ENCODE data around the gene DOCK3.

The DOCK3 gene

GRCh38 chr3:51353691-51354090 is 679.0 kb downstream of the DOCK3 start:
- no peak for DNase-seq (ENCODE audit: low read depth)
- H3K4me3 ChIP-seq (ENCODE audit: low read depth, low read length) = no peak overlapping the region
- no peak for TF ChIP-seq CTCF (IDR thresholded peaks at IDR 0.05; ENCODE audit: insufficient read depth, low read depth, low read length, missing control alignments)

DNA sequence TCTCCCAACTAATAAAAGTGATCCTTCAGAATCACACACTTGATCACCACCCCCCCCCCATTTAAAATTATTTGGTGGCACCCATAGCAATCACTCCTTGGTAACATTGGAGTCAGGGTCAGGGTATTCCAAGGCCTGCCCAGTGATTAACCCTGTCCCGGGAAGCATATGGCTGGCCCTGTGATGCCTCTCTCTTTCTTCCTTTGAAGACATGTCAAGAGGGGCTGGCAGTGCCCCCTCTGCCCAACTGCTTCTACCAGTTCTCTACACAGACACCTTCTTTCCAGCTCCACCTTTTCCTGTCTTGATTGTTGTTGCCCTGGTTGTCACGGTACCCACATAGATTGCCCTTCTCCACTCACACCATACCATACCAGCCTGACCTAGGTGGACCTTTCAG is 679.4 kb downstream of the DOCK3 start:
- DNase-seq (ENCODE audit: low read depth) = no peak
- no peak for TF ChIP-seq CTCF (IDR thresholded peaks at IDR 0.05; ENCODE audit: insufficient read depth, low read depth, low read length, missing control alignments)
- H3K4me3 ChIP-seq (ENCODE audit: low read depth, low read length) = no peak overlapping the region

DNA sequence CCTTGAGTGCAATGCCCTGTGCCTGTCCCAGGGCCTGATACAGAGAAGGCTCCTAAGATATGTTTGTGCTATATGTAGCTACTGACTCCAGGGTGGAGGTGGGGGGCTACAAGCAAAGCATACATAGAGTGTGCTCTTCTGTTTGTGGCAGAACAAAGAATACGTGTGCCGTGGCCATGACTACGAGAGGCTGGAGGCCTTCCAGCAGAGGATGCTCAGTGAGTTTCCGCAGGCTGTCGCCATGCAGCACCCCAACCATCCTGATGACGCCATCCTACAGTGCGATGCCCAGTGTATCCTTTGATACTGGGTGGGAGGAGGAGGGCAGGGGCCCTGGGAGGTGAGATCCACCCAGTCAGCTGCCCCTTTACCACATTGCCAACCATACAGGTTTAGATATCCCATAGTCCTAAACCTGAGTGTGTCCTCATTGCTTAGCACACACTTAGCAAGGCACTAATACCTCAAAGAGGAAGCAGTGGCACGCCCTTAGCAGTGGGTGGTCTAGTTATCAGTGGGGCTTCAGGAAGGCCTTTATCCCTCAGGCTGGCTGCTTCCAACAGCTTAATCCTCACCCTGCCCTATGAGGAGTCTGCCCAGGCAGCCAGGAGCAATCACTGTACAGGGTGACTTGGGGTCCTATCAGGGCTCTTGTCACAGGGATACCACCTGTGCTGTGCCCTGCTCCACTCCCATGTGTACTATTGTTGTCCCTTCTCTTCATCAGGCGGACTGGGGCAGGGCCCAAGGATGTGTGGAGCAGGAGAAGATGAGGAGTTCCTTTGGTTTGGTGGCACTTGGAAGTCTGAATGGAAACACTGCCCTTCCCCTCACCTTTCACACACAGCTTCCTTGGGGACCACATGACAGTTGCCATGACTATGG is 680.2 kb downstream of the DOCK3 start:
- no peak overlapping the region for H3K4me3 ChIP-seq (ENCODE audit: low read depth, low read length)
- no peak for DNase-seq (ENCODE audit: low read depth)
- TF ChIP-seq CTCF (IDR thresholded peaks at IDR 0.05; ENCODE audit: insufficient read depth, low read depth, low read length, missing control alignments) = no peak

DNA sequence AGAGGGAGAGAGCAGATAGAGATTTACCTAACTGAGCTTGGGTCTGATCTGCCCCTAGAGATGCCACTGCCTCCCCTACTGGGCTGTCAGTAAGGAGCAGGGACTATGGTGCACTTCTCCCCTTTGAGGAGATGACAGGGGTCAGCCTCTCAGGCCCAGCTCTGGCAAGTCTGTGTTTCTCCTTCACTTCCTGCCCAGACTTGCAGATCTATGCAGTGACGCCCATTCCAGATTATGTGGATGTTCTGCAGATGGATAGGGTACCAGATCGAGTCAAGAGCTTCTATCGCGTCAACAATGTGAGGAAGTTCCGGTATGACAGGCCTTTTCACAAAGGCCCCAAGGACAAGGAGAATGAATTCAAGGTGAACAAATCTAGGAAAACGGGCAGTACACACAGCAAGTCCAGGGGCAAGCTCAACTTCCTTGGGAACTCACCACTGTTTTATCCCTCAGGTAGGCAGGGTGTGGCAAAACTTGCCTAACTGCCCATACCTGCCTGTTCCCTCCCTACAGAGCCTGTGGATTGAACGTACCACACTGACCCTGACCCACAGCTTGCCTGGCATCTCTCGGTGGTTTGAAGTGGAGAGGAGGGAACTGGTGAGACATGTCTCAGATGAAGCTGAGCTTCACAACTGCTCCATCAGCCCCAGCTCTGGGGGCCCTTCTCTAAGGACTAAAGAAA is 681.3 kb downstream of the DOCK3 start:
- TF ChIP-seq CTCF (IDR thresholded peaks at IDR 0.05; ENCODE audit: insufficient read depth, low read depth, low read length, missing control alignments) = no peak
- H3K4me3 ChIP-seq (ENCODE audit: low read depth, low read length) = no peak overlapping the region

GRCh38 chr3:51357856-51358255 is 683.1 kb downstream of the DOCK3 start:
- no peak overlapping the region for H3K4me3 ChIP-seq (ENCODE audit: low read depth, low read length)
- no peak for DNase-seq (ENCODE audit: low read depth)
- no peak for TF ChIP-seq CTCF (IDR thresholded peaks at IDR 0.05; ENCODE audit: insufficient read depth, low read depth, low read length, missing control alignments)

More for the DNA sequence above, 681.3 kb downstream of the DOCK3 start:
- DNase-seq (ENCODE audit: low read depth) = no peak

DNA sequence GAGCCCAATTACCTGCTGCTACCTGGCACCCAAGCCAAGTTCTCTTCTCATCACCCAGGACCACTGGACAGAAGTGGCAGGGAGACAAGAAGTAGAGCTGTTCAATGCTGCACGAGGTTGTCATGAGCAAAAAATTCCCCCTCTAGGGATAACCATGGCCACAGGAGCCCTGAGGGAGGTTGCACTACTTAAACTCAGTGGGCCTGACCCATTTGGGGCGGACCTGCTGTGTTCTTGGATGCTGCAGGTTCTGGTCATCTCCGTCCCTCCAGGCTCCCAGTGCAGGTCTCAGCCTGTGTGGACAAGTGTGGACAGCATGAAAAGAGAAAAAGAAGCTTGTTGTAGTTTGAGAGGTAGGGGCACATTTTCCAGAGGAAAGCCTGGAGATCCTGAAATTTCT is 684.3 kb downstream of the DOCK3 start:
- TF ChIP-seq CTCF (IDR thresholded peaks at IDR 0.05; ENCODE audit: insufficient read depth, low read depth, low read length, missing control alignments) = no peak
- H3K4me3 ChIP-seq (ENCODE audit: low read depth, low read length) = no peak overlapping the region
- no peak for DNase-seq (ENCODE audit: low read depth)
